DOHH2 (cell line): ENCODE results near the gene SNX3.
"Not testable (repeated sequence)": the region's sequence is repeated elsewhere in the genome, so short reads cannot be mapped to it uniquely, and the experiment has no call there.

ENCODE experiments used
- EZH2phosphoT487 ChIP-seq: fragments of 200-600 bp; sonication (generic); IDR thresholded peaks from 2 replicates; pipeline ENCODE4 v1.6.1; 2017; ENCODE audit warnings: borderline replicate concordance, mild to moderate bottlenecking, antibody characterized with exemption, low read length, moderate library complexity, mixed read lengths
- TF ChIP-seq, protein P1 (sequence below): fragments of 200-600 bp; sonication (generic); IDR thresholded peaks from one replicate; pipeline ENCODE4 v1.5.1; 2014; ENCODE audit warnings: antibody characterized with exemption, mild to moderate bottlenecking, low read depth, low read length; ENCODE audit not compliant: poor library complexity, severe bottlenecking

DNA sequence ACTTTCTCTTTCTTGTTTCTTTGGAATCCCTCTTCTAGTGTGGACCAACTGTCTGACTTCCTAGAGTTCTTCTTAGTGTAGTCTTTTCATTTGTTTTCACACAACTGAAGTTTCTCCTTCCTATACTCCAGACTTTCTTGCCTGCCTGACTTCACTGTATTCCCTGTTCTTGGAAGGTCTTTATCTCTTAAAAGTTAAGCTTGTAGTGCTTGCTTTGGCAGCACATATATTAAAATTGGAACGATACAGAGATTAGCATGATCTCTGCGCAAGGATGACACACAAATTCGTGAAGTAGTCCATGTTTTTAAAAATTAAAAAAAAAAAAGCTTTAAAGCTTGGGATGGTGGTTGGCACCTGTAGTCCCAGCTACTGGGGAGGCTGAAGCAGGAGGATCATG lies 31.7 kb upstream of the SNX3 start:
- TF ChIP-seq, protein P1, sequence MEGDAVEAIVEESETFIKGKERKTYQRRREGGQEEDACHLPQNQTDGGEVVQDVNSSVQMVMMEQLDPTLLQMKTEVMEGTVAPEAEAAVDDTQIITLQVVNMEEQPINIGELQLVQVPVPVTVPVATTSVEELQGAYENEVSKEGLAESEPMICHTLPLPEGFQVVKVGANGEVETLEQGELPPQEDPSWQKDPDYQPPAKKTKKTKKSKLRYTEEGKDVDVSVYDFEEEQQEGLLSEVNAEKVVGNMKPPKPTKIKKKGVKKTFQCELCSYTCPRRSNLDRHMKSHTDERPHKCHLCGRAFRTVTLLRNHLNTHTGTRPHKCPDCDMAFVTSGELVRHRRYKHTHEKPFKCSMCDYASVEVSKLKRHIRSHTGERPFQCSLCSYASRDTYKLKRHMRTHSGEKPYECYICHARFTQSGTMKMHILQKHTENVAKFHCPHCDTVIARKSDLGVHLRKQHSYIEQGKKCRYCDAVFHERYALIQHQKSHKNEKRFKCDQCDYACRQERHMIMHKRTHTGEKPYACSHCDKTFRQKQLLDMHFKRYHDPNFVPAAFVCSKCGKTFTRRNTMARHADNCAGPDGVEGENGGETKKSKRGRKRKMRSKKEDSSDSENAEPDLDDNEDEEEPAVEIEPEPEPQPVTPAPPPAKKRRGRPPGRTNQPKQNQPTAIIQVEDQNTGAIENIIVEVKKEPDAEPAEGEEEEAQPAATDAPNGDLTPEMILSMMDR = not testable (repeated sequence)
- not testable (repeated sequence) for TF ChIP-seq EZH2phosphoT487
